GM23338 (cell line): Measurements from ENCODE around the gene GSTK1. TPM values are rescaled to one million over a fixed set of nuclear protein-coding genes. Genes with fewer than 3 reads are reported as not detected.

Experiments
- ATAC-seq: fragments of 200-7000 bp; cut with Tn5 transposase; 3 replicates; pipeline ENCODE4 v1.9.1; 2020
- DNase-seq: peaks from one replicate; pipeline ENCODE4 v3.0.0-alpha.2; 2015; ENCODE audit warnings: low spot score
- H2AFZ ChIP-seq: fragments of 200-600 bp; sonication (generic); 2 replicates; pipeline ENCODE4 v1.8.0; 2016; ENCODE audit warnings: antibody characterized with exemption, mild to moderate bottlenecking, moderate library complexity
- H3F3A ChIP-seq: fragments of 200-600 bp; sonication (generic); replicated peaks from 2 replicates; pipeline ENCODE4 v1.8.0; 2017; ENCODE audit warnings: antibody characterized with exemption, mixed run types, low read depth
- H3K27ac ChIP-seq: fragments of 200-600 bp; sonication (generic); 2 replicates; pipeline ENCODE4 v1.6.1; 2016; ENCODE audit warnings: low read depth
- H3K27me3 ChIP-seq: fragments of 200-600 bp; sonication (generic); 2 replicates; pipeline ENCODE4 v1.8.0; 2016; ENCODE audit warnings: mild to moderate bottlenecking, mixed run types, moderate library complexity; ENCODE audit not compliant: insufficient read depth
- H3K36me3 ChIP-seq: fragments of 200-600 bp; sonication (generic); 2 replicates; pipeline ENCODE4 v1.8.0; 2016; ENCODE audit warnings: mild to moderate bottlenecking; ENCODE audit not compliant: insufficient read depth
- H3K4me1 ChIP-seq: fragments of 200-600 bp; sonication (generic); 2 replicates; pipeline ENCODE4 v1.8.0; 2016; ENCODE audit warnings: mild to moderate bottlenecking, moderate library complexity; ENCODE audit not compliant: insufficient read depth
- H3K4me2 ChIP-seq: fragments of 200-600 bp; sonication (generic); 2 replicates; pipeline ENCODE4 v1.7.1; 2017; ENCODE audit warnings: mixed run types
- H3K4me3 ChIP-seq: fragments of 200-600 bp; sonication (generic); 2 replicates; pipeline ENCODE4 v1.6.1; 2016; ENCODE audit warnings: mixed run types
- H3K79me2 ChIP-seq: fragments of 200-600 bp; sonication (generic); replicated peaks from 2 replicates; pipeline ENCODE4 v1.8.0; 2017; ENCODE audit warnings: mild to moderate bottlenecking; ENCODE audit not compliant: insufficient read depth
- H3K9me2 ChIP-seq: fragments of 200-600 bp; sonication (generic); 2 replicates; pipeline ENCODE4 v1.8.0; 2017; ENCODE audit not compliant: insufficient read depth
- H4K20me1 ChIP-seq: fragments of 200-600 bp; sonication (generic); replicated peaks from 2 replicates; pipeline ENCODE4 v1.8.0; 2017; ENCODE audit warnings: mild to moderate bottlenecking; ENCODE audit not compliant: insufficient read depth
- H3K27ac Mint-ChIP-seq: 2 replicates; pipeline ENCODE4 v1.8.0; 2020; ENCODE audit warnings: inconsistent platforms, mild to moderate bottlenecking, moderate library complexity, mixed read lengths
- H3K27me3 Mint-ChIP-seq: 3 replicates; pipeline ENCODE4 v1.8.0; 2022; ENCODE audit warnings: low read depth, mild to moderate bottlenecking, moderate library complexity, mixed read lengths, inconsistent platforms; ENCODE audit not compliant: insufficient read depth, poor library complexity
- H3K36me3 Mint-ChIP-seq: 3 replicates; pipeline ENCODE4 v1.8.0; 2021; ENCODE audit warnings: low read depth, mild to moderate bottlenecking, inconsistent platforms, moderate library complexity, mixed read lengths
- H3K4me1 Mint-ChIP-seq: 3 replicates; pipeline ENCODE4 v1.8.0; 2020; ENCODE audit warnings: mild to moderate bottlenecking, inconsistent platforms, mixed read lengths
- H3K4me3 Mint-ChIP-seq: 3 replicates; pipeline ENCODE4 v1.8.0; 2021; ENCODE audit warnings: moderate library complexity, mild to moderate bottlenecking, inconsistent platforms, mixed read lengths
- H3K9me3 Mint-ChIP-seq: 3 replicates; pipeline ENCODE4 v1.8.0; 2020; ENCODE audit warnings: moderate library complexity, mild to moderate bottlenecking, inconsistent platforms, mixed read lengths
- CREB1 ChIP-seq: fragments of 250-450 bp; sonication (Bioruptor Pico); IDR thresholded peaks from 2 replicates; pipeline ENCODE4 v1.5.0; 2020; ENCODE audit warnings: low read depth, mild to moderate bottlenecking, moderate library complexity
- JUNB ChIP-seq: IDR thresholded peaks from one replicate; pipeline ENCODE4 v1.6.1; 2016; ENCODE audit warnings: antibody characterized with exemption; ENCODE audit not compliant: unreplicated experiment
- STAT1 ChIP-seq: IDR thresholded peaks from one replicate; pipeline ENCODE4 v1.6.1; 2016; ENCODE audit warnings: antibody characterized with exemption; ENCODE audit not compliant: unreplicated experiment
- ZNF462 ChIP-seq: fragments of 250-450 bp; sonication (Bioruptor Pico); IDR thresholded peaks from 2 replicates; pipeline ENCODE4 v1.5.0; 2020; ENCODE audit warnings: mild to moderate bottlenecking, moderate library complexity
- polyA plus RNA-seq: library from polyadenylated mRNA; unstranded; fragments of >200 nt; fragmentation: Nextera tagmentation; extraction: Ambion mirVana; gene quantifications from 2 replicates; pipeline ENCODE4 v1.2.1, GENCODE V29; 2016
- total RNA-seq: library from RNA; depleted of rRNA; stranded (reverse); fragments of >200 nt; shearing (Covaris generic); gene quantifications from 2 replicates; pipeline ENCODE4 v1.2.3, GENCODE V29; 2014
- TF ChIP-seq, protein P1 (sequence below), 2 experiments: fragments of 200-600 bp in 1 of 2; sonication (generic) in 1 of 2; conservative IDR thresholded peaks; 2 replicates each; pipeline versions ENCODE4 v1.5.1 to v1.6.1; 2016 to 2017; ENCODE audit warnings: antibody characterized with exemption in 2 of 2, low read depth in 2 of 2, mild to moderate bottlenecking in 2 of 2, moderate library complexity in 1 of 2
- TF ChIP-seq, protein P2 (sequence below): IDR thresholded peaks from one replicate; pipeline ENCODE4 v1.6.1; 2018; ENCODE audit warnings: antibody characterized with exemption; ENCODE audit not compliant: unreplicated experiment
- TF ChIP-seq, protein P3 (sequence below): IDR thresholded peaks from 2 replicates; pipeline ENCODE4 v1.6.1; 2016; ENCODE audit warnings: antibody characterized with exemption

The GSTK1 gene
- total and polyA plus RNA-seq, 2 experiments from 2014 or later: 26.4 to 27.5 TPM

DNA sequence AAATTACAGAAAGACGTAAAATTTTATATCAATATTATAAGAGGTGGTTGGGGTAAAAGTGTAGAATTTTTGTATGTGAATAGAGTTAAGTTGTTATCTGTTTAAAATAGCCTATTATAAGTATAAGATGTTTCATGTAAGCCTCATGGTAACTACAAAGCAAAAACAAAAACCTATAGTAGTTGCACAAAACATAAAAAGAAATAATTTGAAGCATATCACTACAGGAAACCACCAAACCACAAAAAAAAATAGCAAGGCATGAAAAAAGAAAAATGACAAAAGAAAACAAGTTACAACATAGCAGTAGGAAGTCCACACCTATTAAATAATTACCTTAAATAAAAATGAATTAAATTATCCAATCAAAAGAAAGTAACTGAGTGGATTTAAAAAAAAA, 12.4 kb upstream of the GSTK1 start:
- Mint-ChIP-seq H3K27ac (no peak overlapping the region), H3K4me1 (no peaks in the 10 kb centered on the region), H3K27me3 (no peaks in the 10 kb centered on the region), H3K36me3 (no peaks in the 10 kb centered on the region), H3K9me3 (no peaks in the 10 kb centered on the region), H3K4me3 (no peak overlapping the region)
- H2AFZ ChIP-seq: no peak overlapping the region
- no peak for ATAC-seq
- H3K4me3 ChIP-seq: no peak overlapping the region
- H3K79me2 ChIP-seq: no peaks in the 10 kb centered on the region
- DNase-seq: no peak
- H4K20me1 ChIP-seq: no peaks in the 10 kb centered on the region
- no peaks in the 10 kb centered on the region for H3F3A ChIP-seq
- no peaks in the 10 kb centered on the region for H3K4me1 ChIP-seq
- no peaks in the 10 kb centered on the region for H3K9me2 ChIP-seq
- H3K4me2 ChIP-seq: no peak overlapping the region
- no peak overlapping the region for H3K27ac ChIP-seq
- H3K27me3 ChIP-seq: no peaks in the 10 kb centered on the region
- H3K36me3 ChIP-seq: no peaks in the 10 kb centered on the region
- TF ChIP-seq JUNB (no peak), ZNF462 (CRISPR knock-in tag) (no peak), CREB1 (CRISPR knock-in tag) (no peak), STAT1 (no peak)
- TF ChIP-seq, protein P1, sequence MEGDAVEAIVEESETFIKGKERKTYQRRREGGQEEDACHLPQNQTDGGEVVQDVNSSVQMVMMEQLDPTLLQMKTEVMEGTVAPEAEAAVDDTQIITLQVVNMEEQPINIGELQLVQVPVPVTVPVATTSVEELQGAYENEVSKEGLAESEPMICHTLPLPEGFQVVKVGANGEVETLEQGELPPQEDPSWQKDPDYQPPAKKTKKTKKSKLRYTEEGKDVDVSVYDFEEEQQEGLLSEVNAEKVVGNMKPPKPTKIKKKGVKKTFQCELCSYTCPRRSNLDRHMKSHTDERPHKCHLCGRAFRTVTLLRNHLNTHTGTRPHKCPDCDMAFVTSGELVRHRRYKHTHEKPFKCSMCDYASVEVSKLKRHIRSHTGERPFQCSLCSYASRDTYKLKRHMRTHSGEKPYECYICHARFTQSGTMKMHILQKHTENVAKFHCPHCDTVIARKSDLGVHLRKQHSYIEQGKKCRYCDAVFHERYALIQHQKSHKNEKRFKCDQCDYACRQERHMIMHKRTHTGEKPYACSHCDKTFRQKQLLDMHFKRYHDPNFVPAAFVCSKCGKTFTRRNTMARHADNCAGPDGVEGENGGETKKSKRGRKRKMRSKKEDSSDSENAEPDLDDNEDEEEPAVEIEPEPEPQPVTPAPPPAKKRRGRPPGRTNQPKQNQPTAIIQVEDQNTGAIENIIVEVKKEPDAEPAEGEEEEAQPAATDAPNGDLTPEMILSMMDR (conservative IDR thresholded peaks at IDR 0.05; ENCODE audit: low read depth in 2 of 2): no peak
- TF ChIP-seq, protein P2, sequence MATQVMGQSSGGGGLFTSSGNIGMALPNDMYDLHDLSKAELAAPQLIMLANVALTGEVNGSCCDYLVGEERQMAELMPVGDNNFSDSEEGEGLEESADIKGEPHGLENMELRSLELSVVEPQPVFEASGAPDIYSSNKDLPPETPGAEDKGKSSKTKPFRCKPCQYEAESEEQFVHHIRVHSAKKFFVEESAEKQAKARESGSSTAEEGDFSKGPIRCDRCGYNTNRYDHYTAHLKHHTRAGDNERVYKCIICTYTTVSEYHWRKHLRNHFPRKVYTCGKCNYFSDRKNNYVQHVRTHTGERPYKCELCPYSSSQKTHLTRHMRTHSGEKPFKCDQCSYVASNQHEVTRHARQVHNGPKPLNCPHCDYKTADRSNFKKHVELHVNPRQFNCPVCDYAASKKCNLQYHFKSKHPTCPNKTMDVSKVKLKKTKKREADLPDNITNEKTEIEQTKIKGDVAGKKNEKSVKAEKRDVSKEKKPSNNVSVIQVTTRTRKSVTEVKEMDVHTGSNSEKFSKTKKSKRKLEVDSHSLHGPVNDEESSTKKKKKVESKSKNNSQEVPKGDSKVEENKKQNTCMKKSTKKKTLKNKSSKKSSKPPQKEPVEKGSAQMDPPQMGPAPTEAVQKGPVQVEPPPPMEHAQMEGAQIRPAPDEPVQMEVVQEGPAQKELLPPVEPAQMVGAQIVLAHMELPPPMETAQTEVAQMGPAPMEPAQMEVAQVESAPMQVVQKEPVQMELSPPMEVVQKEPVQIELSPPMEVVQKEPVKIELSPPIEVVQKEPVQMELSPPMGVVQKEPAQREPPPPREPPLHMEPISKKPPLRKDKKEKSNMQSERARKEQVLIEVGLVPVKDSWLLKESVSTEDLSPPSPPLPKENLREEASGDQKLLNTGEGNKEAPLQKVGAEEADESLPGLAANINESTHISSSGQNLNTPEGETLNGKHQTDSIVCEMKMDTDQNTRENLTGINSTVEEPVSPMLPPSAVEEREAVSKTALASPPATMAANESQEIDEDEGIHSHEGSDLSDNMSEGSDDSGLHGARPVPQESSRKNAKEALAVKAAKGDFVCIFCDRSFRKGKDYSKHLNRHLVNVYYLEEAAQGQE: no peak
- TF ChIP-seq, protein P3, sequence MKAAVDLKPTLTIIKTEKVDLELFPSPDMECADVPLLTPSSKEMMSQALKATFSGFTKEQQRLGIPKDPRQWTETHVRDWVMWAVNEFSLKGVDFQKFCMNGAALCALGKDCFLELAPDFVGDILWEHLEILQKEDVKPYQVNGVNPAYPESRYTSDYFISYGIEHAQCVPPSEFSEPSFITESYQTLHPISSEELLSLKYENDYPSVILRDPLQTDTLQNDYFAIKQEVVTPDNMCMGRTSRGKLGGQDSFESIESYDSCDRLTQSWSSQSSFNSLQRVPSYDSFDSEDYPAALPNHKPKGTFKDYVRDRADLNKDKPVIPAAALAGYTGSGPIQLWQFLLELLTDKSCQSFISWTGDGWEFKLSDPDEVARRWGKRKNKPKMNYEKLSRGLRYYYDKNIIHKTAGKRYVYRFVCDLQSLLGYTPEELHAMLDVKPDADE: no peak
